HepG2 (cell line): ENCODE measurements around the gene IL1A. TPM values are rescaled to one million over a fixed set of nuclear protein-coding genes. Genes with fewer than 3 reads are reported as not detected.

Experiments
- ARNT2 ChIP-seq: sonication (generic); formaldehyde crosslinking; IDR thresholded peaks from 2 replicates; pipeline ENCODE4 v1.8.0; 2022; ENCODE audit warnings: mild to moderate bottlenecking, low read depth, missing genetic modification reagents, moderate library complexity
- CCDC6 ChIP-seq: sonication (generic); formaldehyde crosslinking; IDR thresholded peaks from 2 replicates; pipeline ENCODE4 v1.8.1; 2022; ENCODE audit warnings: mild to moderate bottlenecking, missing genetic modification reagents, moderate library complexity
- ETV6 ChIP-seq: sonication (generic); formaldehyde crosslinking; conservative IDR thresholded peaks from 2 replicates; pipeline ENCODE4 v1.4.0; 2020; ENCODE audit warnings: missing genetic modification reagents
- GABPB1 ChIP-seq: IDR thresholded peaks from 2 replicates; pipeline ENCODE4 v1.6.1; 2016; ENCODE audit warnings: mild to moderate bottlenecking, missing genetic modification reagents, moderate library complexity, missing compliant biosample characterization
- HDAC2 ChIP-seq: sonication (generic); formaldehyde crosslinking; IDR thresholded peaks from 2 replicates; pipeline ENCODE4 v1.4.0; 2020; ENCODE audit warnings: missing genetic modification reagents
- HMG20A ChIP-seq: IDR thresholded peaks from 2 replicates; pipeline ENCODE4 v1.6.1; 2016; ENCODE audit warnings: borderline replicate concordance
- HOXA3 ChIP-seq: sonication (generic); formaldehyde crosslinking; IDR thresholded peaks from 2 replicates; pipeline ENCODE4 v1.5.0; 2020; ENCODE audit warnings: missing genetic modification reagents
- JUNB ChIP-seq: sonication (generic); formaldehyde crosslinking; IDR thresholded peaks from 2 replicates; pipeline ENCODE4 v1.8.0; 2022; ENCODE audit warnings: missing genetic modification reagents, mild to moderate bottlenecking, borderline replicate concordance
- MAFK ChIP-seq, 2 experiments: IDR thresholded peaks in 1 of 2; conservative IDR thresholded peaks in 1 of 2; 2 replicates each; pipeline ENCODE4 v1.6.1; 2011; ENCODE audit warnings: improper control_type of control experiment in 2 of 2, low read length in 2 of 2
- MED8 ChIP-seq: sonication (generic); formaldehyde crosslinking; IDR thresholded peaks from 2 replicates; pipeline ENCODE4 v1.8.1; 2023; ENCODE audit warnings: mild to moderate bottlenecking, missing genetic modification reagents; ENCODE audit not compliant: insufficient replicate concordance
- MIER2 ChIP-seq: IDR thresholded peaks from 2 replicates; pipeline ENCODE4 v1.6.1; 2016; ENCODE audit warnings: missing biosample characterization, missing genetic modification reagents
- NFRKB ChIP-seq: fragments of 450-650 bp; IDR thresholded peaks from 2 replicates; pipeline ENCODE4 v1.6.1; 2017
- POLR2A ChIP-seq, 2 experiments: IDR thresholded peaks; 2 replicates each; pipeline ENCODE4 v1.6.1; 2011; ENCODE audit warnings: low read depth in 2 of 2, low read length in 2 of 2, mild to moderate bottlenecking in 1 of 2, moderate library complexity in 1 of 2; ENCODE audit not compliant: insufficient read depth in 1 of 2
- POLR2G ChIP-seq: fragments of 200-400 bp; formaldehyde crosslinking; IDR thresholded peaks from 2 replicates; pipeline ENCODE4 v1.6.1; 2018; ENCODE audit warnings: mild to moderate bottlenecking, low read depth, low read length, moderate library complexity
- SIN3B ChIP-seq: fragments of 150-350 bp; IDR thresholded peaks from 2 replicates; pipeline ENCODE4 v1.6.1; 2014; ENCODE audit warnings: low read length
- TAF1 ChIP-seq: sonication (generic); formaldehyde crosslinking; IDR thresholded peaks from 2 replicates; pipeline ENCODE4 v1.4.0; 2020; ENCODE audit warnings: missing genetic modification reagents
- THAP11 ChIP-seq: IDR thresholded peaks from 2 replicates; pipeline ENCODE4 v1.6.1; 2016; ENCODE audit warnings: missing biosample characterization, missing genetic modification reagents
- U2AF1 ChIP-seq: fragments of 200-400 bp; formaldehyde crosslinking; optimal IDR thresholded peaks from 2 replicates; pipeline ENCODE3; 2017; ENCODE audit warnings: mild to moderate bottlenecking, low read depth, low read length
- ZKSCAN8 ChIP-seq: IDR thresholded peaks from 2 replicates; pipeline ENCODE4 v1.6.1; 2016; ENCODE audit warnings: borderline replicate concordance, missing genetic modification reagents, missing compliant biosample characterization
- ZMYM2 ChIP-seq: sonication (generic); formaldehyde crosslinking; IDR thresholded peaks from 2 replicates; pipeline ENCODE4 v1.8.0; 2022; ENCODE audit warnings: mild to moderate bottlenecking, missing genetic modification reagents
- ZNF567 ChIP-seq: sonication (generic); formaldehyde crosslinking; IDR thresholded peaks from 2 replicates; pipeline ENCODE4 v1.8.1; 2023; ENCODE audit warnings: mild to moderate bottlenecking, missing genetic modification reagents, borderline replicate concordance
- ZNF792 ChIP-seq: IDR thresholded peaks from 2 replicates; pipeline ENCODE4 v1.6.1; 2016
- polyA plus RNA-seq, 8 experiments: library from polyadenylated mRNA; depleted of rRNA in 3 of 8; stranded (reverse) in 7 of 8; unstranded in 1 of 8; fragments of >200 nt; fragmentation: Illumina TruSeq in 4 of 8; extraction: Trizol in 4 of 8; gene quantifications; 2 replicates each; pipeline versions ENCODE4 v1.2.1 to v1.2.3, GENCODE V29; 2011 to 2016; ENCODE audit warnings: low read depth in 4 of 8, missing spikeins in 1 of 8, mixed read lengths in 1 of 8; ENCODE audit not compliant: insufficient read depth in 1 of 8
- total RNA-seq, 5 experiments: library from RNA; depleted of rRNA; stranded (reverse); fragments of >200 nt; fragmentation: Illumina TruSeq; extraction: Trizol; gene quantifications; 2 replicates each; pipeline ENCODE4 v1.2.3, GENCODE V29; 2016; ENCODE audit warnings: low read depth in 1 of 5
- TF ChIP-seq, protein P1 (sequence below), 2 experiments: sonication (generic) in 1 of 2; formaldehyde crosslinking in 1 of 2; IDR thresholded peaks; 2 replicates each; pipeline versions ENCODE4 v1.5.1 to v1.6.1; 2011 to 2020; ENCODE audit warnings: borderline replicate concordance in 1 of 2, low read depth in 1 of 2, low read length in 1 of 2, mild to moderate bottlenecking in 1 of 2, missing genetic modification reagents in 1 of 2, moderate library complexity in 1 of 2
- TF ChIP-seq, protein P2 (sequence below): sonication (generic); formaldehyde crosslinking; IDR thresholded peaks from 2 replicates; pipeline ENCODE4 v1.5.1; 2020; ENCODE audit warnings: missing genetic modification reagents, mild to moderate bottlenecking, borderline replicate concordance
- TF ChIP-seq, protein P3 (sequence below): fragments of 450-650 bp; IDR thresholded peaks from 2 replicates; pipeline ENCODE4 v1.6.1; 2017; ENCODE audit warnings: mild to moderate bottlenecking

The IL1A gene
- total and polyA plus RNA-seq, 2 of the 13 experiments (the other 11 are each of a cell fraction or from before 2014, with no cell fraction given), result not detected

DNA sequence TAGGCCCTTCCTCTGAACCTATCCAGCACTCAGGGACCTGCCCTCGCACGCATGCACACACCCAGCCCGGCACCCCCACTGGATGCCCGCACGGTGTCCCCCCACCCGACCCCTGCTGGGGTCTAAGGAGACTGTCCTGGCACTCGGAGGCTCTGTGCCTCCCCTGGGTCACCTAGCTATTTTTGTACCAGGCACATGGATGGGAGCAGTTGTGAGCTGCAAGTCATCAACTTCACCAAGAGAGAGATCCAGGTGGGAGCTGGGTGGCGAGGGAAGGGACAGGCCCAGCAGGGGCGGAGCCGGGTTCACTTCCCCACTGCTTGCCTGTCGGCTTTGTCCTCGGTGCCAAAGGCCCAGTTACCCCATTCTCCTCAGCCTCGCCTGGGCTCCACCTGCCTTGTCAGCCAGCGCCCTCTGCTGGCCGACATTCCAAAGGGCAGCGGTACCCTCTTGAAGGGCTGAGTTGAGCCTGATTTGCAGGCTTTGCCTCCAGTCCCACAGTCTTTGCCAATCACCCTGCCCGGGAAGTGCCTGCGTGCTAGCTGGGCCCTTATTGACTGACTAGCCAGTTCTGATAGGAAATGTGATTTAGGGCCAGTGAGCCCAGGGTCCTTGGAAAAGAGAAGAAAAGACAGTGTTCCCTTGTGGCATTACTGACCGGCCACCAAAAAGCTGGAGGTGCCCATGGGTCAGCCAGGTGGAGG lies 57.7 kb downstream of the IL1A start (continued):
- TF ChIP-seq, protein P1, sequence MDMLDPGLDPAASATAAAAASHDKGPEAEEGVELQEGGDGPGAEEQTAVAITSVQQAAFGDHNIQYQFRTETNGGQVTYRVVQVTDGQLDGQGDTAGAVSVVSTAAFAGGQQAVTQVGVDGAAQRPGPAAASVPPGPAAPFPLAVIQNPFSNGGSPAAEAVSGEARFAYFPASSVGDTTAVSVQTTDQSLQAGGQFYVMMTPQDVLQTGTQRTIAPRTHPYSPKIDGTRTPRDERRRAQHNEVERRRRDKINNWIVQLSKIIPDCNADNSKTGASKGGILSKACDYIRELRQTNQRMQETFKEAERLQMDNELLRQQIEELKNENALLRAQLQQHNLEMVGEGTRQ (IDR thresholded peaks at IDR 0.05; ENCODE audit: low read depth, low read length), result no peak
- TF ChIP-seq, protein P1 (CRISPR knock-in tag; IDR thresholded peaks at IDR 0.05; ENCODE audit: borderline replicate concordance), result no peak; the same call in 1 of the 2 replicates
- no peak for TF ChIP-seq MAFK (conservative IDR thresholded peaks at IDR 0.05 in 1 of 2, IDR thresholded peaks at IDR 0.05 in 1 of 2; ENCODE audit: low read length in 2 of 2)
- no peak for TF ChIP-seq POLR2A (IDR thresholded peaks at IDR 0.05; ENCODE audit: insufficient read depth in 1 of 2, low read depth in 2 of 2, low read length in 2 of 2)
- TF ChIP-seq SIN3B, result peak; percentile 64; the same call in 1 of the 2 replicates
- TF ChIP-seq ZMYM2 (CRISPR knock-in tag), result no peak
- no peak for TF ChIP-seq TAF1 (CRISPR knock-in tag)
- peak; percentile 96; the same call in 1 of the 2 replicates for TF ChIP-seq ZNF567
- peak; percentile 59; the same call in 1 of the 2 replicates for TF ChIP-seq ZNF792 (CRISPR knock-in tag)
- peak; percentile 71 for TF ChIP-seq MIER2 (CRISPR knock-in tag)
- no peak for TF ChIP-seq MED8 (CRISPR knock-in tag)
- TF ChIP-seq ZKSCAN8 (CRISPR knock-in tag), result peak; percentile 70; the same call in 1 of the 2 replicates
- 0 out of 2 replicates have a peak, but pooled peaks have one; percentile 38 for TF ChIP-seq ARNT2 (CRISPR knock-in tag)
- peak; percentile 77 for TF ChIP-seq THAP11 (CRISPR knock-in tag)
- TF ChIP-seq CCDC6 (CRISPR knock-in tag), result no peak; the same call in 1 of the 2 replicates
- TF ChIP-seq HOXA3 (CRISPR knock-in tag), result peak; percentile 66
- TF ChIP-seq GABPB1 (CRISPR knock-in tag), result peak; percentile 48
- no peak for TF ChIP-seq JUNB (CRISPR knock-in tag)
- TF ChIP-seq, protein P2, sequence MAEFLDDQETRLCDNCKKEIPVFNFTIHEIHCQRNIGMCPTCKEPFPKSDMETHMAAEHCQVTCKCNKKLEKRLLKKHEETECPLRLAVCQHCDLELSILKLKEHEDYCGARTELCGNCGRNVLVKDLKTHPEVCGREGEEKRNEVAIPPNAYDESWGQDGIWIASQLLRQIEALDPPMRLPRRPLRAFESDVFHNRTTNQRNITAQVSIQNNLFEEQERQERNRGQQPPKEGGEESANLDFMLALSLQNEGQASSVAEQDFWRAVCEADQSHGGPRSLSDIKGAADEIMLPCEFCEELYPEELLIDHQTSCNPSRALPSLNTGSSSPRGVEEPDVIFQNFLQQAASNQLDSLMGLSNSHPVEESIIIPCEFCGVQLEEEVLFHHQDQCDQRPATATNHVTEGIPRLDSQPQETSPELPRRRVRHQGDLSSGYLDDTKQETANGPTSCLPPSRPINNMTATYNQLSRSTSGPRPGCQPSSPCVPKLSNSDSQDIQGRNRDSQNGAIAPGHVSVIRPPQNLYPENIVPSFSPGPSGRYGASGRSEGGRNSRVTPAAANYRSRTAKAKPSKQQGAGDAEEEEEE, result no peak
- TF ChIP-seq HMG20A, result peak; percentile 41; the same call in 1 of the 2 replicates
- TF ChIP-seq ETV6 (CRISPR knock-in tag), result peak; percentile 62; the same call in 1 of the 2 replicates
- TF ChIP-seq U2AF1, result no peak
- TF ChIP-seq HDAC2 (CRISPR knock-in tag), result peak; percentile 78; the same call in 1 of the 2 replicates
- TF ChIP-seq POLR2G, result no peak
- TF ChIP-seq, protein P3, sequence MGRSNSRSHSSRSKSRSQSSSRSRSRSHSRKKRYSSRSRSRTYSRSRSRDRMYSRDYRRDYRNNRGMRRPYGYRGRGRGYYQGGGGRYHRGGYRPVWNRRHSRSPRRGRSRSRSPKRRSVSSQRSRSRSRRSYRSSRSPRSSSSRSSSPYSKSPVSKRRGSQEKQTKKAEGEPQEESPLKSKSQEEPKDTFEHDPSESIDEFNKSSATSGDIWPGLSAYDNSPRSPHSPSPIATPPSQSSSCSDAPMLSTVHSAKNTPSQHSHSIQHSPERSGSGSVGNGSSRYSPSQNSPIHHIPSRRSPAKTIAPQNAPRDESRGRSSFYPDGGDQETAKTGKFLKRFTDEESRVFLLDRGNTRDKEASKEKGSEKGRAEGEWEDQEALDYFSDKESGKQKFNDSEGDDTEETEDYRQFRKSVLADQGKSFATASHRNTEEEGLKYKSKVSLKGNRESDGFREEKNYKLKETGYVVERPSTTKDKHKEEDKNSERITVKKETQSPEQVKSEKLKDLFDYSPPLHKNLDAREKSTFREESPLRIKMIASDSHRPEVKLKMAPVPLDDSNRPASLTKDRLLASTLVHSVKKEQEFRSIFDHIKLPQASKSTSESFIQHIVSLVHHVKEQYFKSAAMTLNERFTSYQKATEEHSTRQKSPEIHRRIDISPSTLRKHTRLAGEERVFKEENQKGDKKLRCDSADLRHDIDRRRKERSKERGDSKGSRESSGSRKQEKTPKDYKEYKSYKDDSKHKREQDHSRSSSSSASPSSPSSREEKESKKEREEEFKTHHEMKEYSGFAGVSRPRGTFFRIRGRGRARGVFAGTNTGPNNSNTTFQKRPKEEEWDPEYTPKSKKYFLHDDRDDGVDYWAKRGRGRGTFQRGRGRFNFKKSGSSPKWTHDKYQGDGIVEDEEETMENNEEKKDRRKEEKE, result no peak
- no peak for TF ChIP-seq NFRKB
